Common myeloid progenitor, CD34-positive (primary cell): ENCODE results near the gene GPR107.

Experiments
- CTCF ChIA-PET: fragments of 350-600 bp; sonication (Branson Sonifier 250); formaldehyde crosslinking; loops from one replicate; lab custom pipeline; 2021; ENCODE audit warnings: antibody characterized with exemption; lab: Charles Lee
- POLR2A ChIA-PET: fragments of 350-600 bp; sonication (Branson Sonifier 250); formaldehyde crosslinking; loops from one replicate; lab custom pipeline; 2021; ENCODE audit warnings: antibody characterized with exemption; lab: Charles Lee
- DNase-seq, 3 donors: peaks; one replicate each; pipeline versions ENCODE4 v3.0.0 to v3.0.0-alpha.2; 2013
- H3K27ac ChIP-seq, 2 experiments: 1 replicate in 1 of 2; 2 replicates in 1 of 2; pipeline ENCODE4 v1.7.0; 2013; ENCODE audit warnings: inconsistent platforms in 2 of 2, low read length in 2 of 2, mild to moderate bottlenecking in 2 of 2, low read depth in 1 of 2, moderate library complexity in 1 of 2; ENCODE audit not compliant: severe bottlenecking in 2 of 2, insufficient read depth in 1 of 2, poor library complexity in 1 of 2
- H3K27me3 ChIP-seq, 5 experiments: replicated peaks in 2 of 5; 1 replicate in 3 of 5; 2 replicates in 2 of 5; pipeline versions ENCODE4 v1.6.1 to v1.7.0; 2013; ENCODE audit warnings: low read length in 4 of 5, mild to moderate bottlenecking in 2 of 5, moderate library complexity in 2 of 5, inconsistent platforms in 1 of 5; ENCODE audit not compliant: insufficient read depth in 5 of 5, control insufficient read depth in 4 of 5
- H3K36me3 ChIP-seq, 4 experiments: 1 replicate in 2 of 4; 2 replicates in 2 of 4; pipeline versions ENCODE4 v1.6.1 to v1.7.0; 2013; ENCODE audit warnings: low read length in 3 of 4, control low read depth in 1 of 4, mild to moderate bottlenecking in 1 of 4; ENCODE audit not compliant: control insufficient read depth in 4 of 4, insufficient read depth in 4 of 4
- H3K4me1 ChIP-seq, 4 experiments: 1 replicate in 3 of 4; 2 replicates in 1 of 4; pipeline versions ENCODE4 v1.6.1 to v1.7.1; 2013; ENCODE audit warnings: low read length in 3 of 4, mild to moderate bottlenecking in 3 of 4, control low read depth in 1 of 4, inconsistent platforms in 1 of 4, moderate library complexity in 1 of 4; ENCODE audit not compliant: control insufficient read depth in 4 of 4, insufficient read depth in 4 of 4; ENCODE audit errors: control extremely low read depth in 1 of 4
- H3K4me3 ChIP-seq, 7 experiments: 1 replicate in 4 of 7; 2 replicates in 3 of 7; pipeline versions ENCODE4 v1.5.1 to v1.7.0; 2013; ENCODE audit warnings: mild to moderate bottlenecking in 7 of 7, low read length in 6 of 7, moderate library complexity in 6 of 7, inconsistent platforms in 2 of 7, low read depth in 2 of 7, control low read depth in 1 of 7; ENCODE audit not compliant: insufficient read depth in 4 of 7, control insufficient read depth in 1 of 7; ENCODE audit errors: extremely low read depth in 1 of 7
- H3K9me3 ChIP-seq, 5 experiments: 1 replicate in 4 of 5; 2 replicates in 1 of 5; pipeline versions ENCODE4 v1.6.1 to v1.7.1; 2013; ENCODE audit warnings: low read length in 4 of 5, mild to moderate bottlenecking in 2 of 5, inconsistent platforms in 1 of 5, low read depth in 1 of 5, moderate library complexity in 1 of 5; ENCODE audit not compliant: control insufficient read depth in 4 of 5, insufficient read depth in 2 of 5; ENCODE audit errors: control extremely low read depth in 1 of 5
- WGBS: methylation state at CpG from one replicate; pipeline ENCODE4 v1.1.5; 2013; ENCODE audit not compliant: insufficient coverage; 5-methylcytosine and 5-hydroxymethylcytosine counted together

Gene GPR107

GRCh38 chr9:130054325-130054786, 650 bp downstream of the GPR107 start:
- CTCF ChIA-PET: interaction anchor here (1.1 to 2.9 kb wide), 6 partner anchors 10 to 169 kb away, joined by 3 to 11 read pairs (median 4); no protein-coding TSS in a partner anchor
- DNase-seq: no peak
- WGBS: 3% methylated on average over 13 of the region's 14 CpGs
- Histone ChIP-seq H3K27ac (peak overlapping the region; percentile 85 to 95), H3K9me3 (no peaks in the 10 kb centered on the region), H3K36me3 (peaks cover 0 to 6% (median 3%) of the 10 kb centered on the region in 4 experiments), H3K27me3 (no peaks in the 10 kb centered on the region), H3K4me1 (peaks cover 7 to 50% (median 36%) of the 10 kb centered on the region in 4 experiments), H3K4me3 (peak overlapping the region; percentile 87 to 98 (median 94))
- POLR2A ChIA-PET: interaction anchor here (1.3 to 2.4 kb wide), 2 partner anchors 11 to 14 kb away, joined by 5 to 17 read pairs; partner anchors contain the start of gene FNBP1

GRCh38 chr9:130054820-130055219, 1.1 kb downstream of the GPR107 start:
- no peaks in the 10 kb centered on the region for H3K27me3 ChIP-seq
- peaks cover 0 to 6% (median 3%) of the 10 kb centered on the region in 4 experiments for H3K36me3 ChIP-seq
- no peak for DNase-seq
- no peaks in the 10 kb centered on the region for H3K9me3 ChIP-seq
- ChIA-PET CTCF (interaction anchor here (1.1 to 2.9 kb wide), 3 partner anchors 11 to 15 kb away, joined by 3 to 11 read pairs (median 3); no protein-coding TSS in a partner anchor), POLR2A (interaction anchor here (1.3 to 2.4 kb wide), 2 partner anchors 11 to 13 kb away, joined by 5 to 17 read pairs; partner anchors contain the start of gene FNBP1)
- peaks cover 7 to 50% (median 36%) of the 10 kb centered on the region in 4 experiments for H3K4me1 ChIP-seq
- H3K4me3 ChIP-seq: peak overlapping the region in 6 of 7 experiments; percentile 87 to 98 (median 92)
- peak overlapping the region; percentile 85 to 95 for H3K27ac ChIP-seq
- WGBS: 100% methylated on average over 5 of the region's 8 CpGs

GRCh38 chr9:130058154-130058553, 4.4 kb downstream of the GPR107 start:
- Histone ChIP-seq H3K27me3 (no peaks in the 10 kb centered on the region), H3K36me3 (peaks cover 0 to 6% (median 1%) of the 10 kb centered on the region in 4 experiments), H3K4me1 (peaks cover 4 to 29% (median 22%) of the 10 kb centered on the region in 4 experiments), H3K27ac (no peak overlapping the region), H3K9me3 (no peaks in the 10 kb centered on the region), H3K4me3 (no peak overlapping the region)
- CTCF ChIA-PET: interaction anchor here (0.9 to 4.7 kb wide), 4 partner anchors 10 to 41 kb away, joined by 3 to 29 read pairs (median 4); no protein-coding TSS in a partner anchor
- POLR2A ChIA-PET: interaction anchor here (0.6 to 1.1 kb wide), 2 partner anchors 7 to 9 kb away, joined by 3 read pairs; no protein-coding TSS in a partner anchor
- peak in 2 of 3 donors; percentile 78 to 83 for DNase-seq
- WGBS: 88% methylated on average over 3 of the region's 7 CpGs

- 0% methylated on average over 1 of the region's 3 CpGs for WGBS
- Histone ChIP-seq H3K9me3 (no peaks in the 10 kb centered on the region), H3K27ac (no peak overlapping the region), H3K4me3 (no peak overlapping the region), H3K36me3 (peaks cover 0 to 6% (median 1%) of the 10 kb centered on the region in 4 experiments), H3K4me1 (peaks cover 3 to 26% (median 20%) of the 10 kb centered on the region in 4 experiments), H3K27me3 (no peaks in the 10 kb centered on the region)
- CTCF ChIA-PET: interaction anchor here (0.7 to 4.7 kb wide), 9 partner anchors 9 to 180 kb away, joined by 3 to 29 read pairs (median 3); no protein-coding TSS in a partner anchor
- POLR2A ChIA-PET: interaction anchor here (0.7 to 1.1 kb wide), 2 partner anchors 8 to 146 kb away, joined by 3 to 6 read pairs; no protein-coding TSS in a partner anchor
- no peak for DNase-seq
These were observed 5.2 kb downstream of the GPR107 start for GRCh38 chr9:130058887-130059286.

- peaks cover 0 to 18% (median 11%) of the 10 kb centered on the region in 4 experiments for H3K4me1 ChIP-seq
- no peak overlapping the region for H3K27ac ChIP-seq
- peaks cover 0 to 12% (median 4%) of the 10 kb centered on the region in 4 experiments for H3K36me3 ChIP-seq
- no peak overlapping the region for H3K4me3 ChIP-seq
- DNase-seq: no peak
- H3K27me3 ChIP-seq: no peaks in the 10 kb centered on the region
- no peaks in the 10 kb centered on the region for H3K9me3 ChIP-seq
- WGBS: 100% methylated on average over 2 of the region's 7 CpGs
- CTCF ChIA-PET: interaction anchor here (0.8 to 0.9 kb wide), 2 partner anchors 9 to 15 kb away, joined by 3 to 7 read pairs; no protein-coding TSS in a partner anchor
- POLR2A ChIA-PET: no interaction called here
These were observed 6.6 kb downstream of the GPR107 start for GRCh38 chr9:130060296-130060695.

DNA sequence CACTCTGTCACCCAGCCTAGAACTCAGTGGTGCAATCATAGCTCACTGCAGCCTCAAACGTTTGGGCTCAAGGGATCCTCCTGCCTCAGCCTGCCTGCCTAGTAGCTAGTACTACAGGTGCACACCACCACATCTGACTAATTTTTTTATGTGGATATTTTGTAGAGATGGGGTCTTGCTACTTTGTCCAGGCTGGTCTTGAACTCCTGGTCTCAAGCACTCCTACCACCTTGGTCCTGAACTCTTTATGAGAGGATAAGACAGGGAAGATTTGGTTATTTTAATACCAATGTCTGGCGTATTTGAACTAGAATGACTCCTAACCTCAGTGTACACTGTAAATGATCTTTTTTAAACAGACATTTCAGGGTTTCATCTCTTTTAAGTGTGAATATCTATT, 9.0 kb downstream of the GPR107 start:
- peaks cover 0 to 26% (median 15%) of the 10 kb centered on the region in 4 experiments for H3K4me1 ChIP-seq
- DNase-seq: no peak
- POLR2A ChIA-PET: no interaction called here
- no peak overlapping the region for H3K4me3 ChIP-seq
- H3K36me3 ChIP-seq: peaks cover 0 to 12% (median 4%) of the 10 kb centered on the region in 4 experiments
- CTCF ChIA-PET: interaction anchor here (0.6 to 0.8 kb wide), 4 partner anchors 11 to 332 kb away, joined by 3 to 5 read pairs (median 4); no protein-coding TSS in a partner anchor
- 100% methylated on average over 1 of the region's 2 CpGs for WGBS
- H3K27ac ChIP-seq: no peak overlapping the region
- H3K27me3 ChIP-seq: no peaks in the 10 kb centered on the region
- no peaks in the 10 kb centered on the region for H3K9me3 ChIP-seq

DNA sequence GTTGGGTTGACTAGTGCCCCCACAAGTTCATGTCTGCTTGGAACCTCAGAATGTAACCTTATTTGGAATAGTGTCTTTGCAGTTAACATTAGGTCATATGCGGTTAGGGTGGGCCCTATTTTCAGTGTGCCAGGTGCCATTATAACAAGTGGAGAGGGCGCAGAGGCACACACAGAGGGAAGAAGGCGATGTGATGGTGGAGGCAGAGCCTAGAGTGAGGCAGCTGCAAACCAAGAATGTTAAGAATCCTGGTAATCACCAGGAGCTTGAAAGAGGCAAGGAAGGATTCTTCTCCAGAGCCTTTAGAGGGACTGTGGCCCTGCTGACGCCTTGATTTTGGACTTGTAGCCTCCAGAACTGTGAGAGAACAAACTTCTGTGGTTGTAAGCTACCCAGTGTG, 10.9 kb downstream of the GPR107 start:
- no peak overlapping the region for H3K27ac ChIP-seq
- WGBS: 100% methylated on average over 4 of the region's 4 CpGs
- no peaks in the 10 kb centered on the region for H3K27me3 ChIP-seq
- peaks cover 15 to 37% (median 28%) of the 10 kb centered on the region in 4 experiments for H3K4me1 ChIP-seq
- POLR2A ChIA-PET: no interaction called here
- DNase-seq: no peak
- H3K36me3 ChIP-seq: peaks cover 0 to 7% (median 3%) of the 10 kb centered on the region in 4 experiments
- CTCF ChIA-PET: no interaction called here
- no peaks in the 10 kb centered on the region for H3K9me3 ChIP-seq
- no peak overlapping the region for H3K4me3 ChIP-seq
